GM12891 (cell line): Measurements from ENCODE around the gene SOCS7.

Experiments
- POLR2A ChIP-seq: IDR thresholded peaks from 2 replicates; pipeline ENCODE4 v1.6.1; 2011; ENCODE audit warnings: low read depth, low read length, control low read depth
- POLR2AphosphoS5 ChIP-seq: IDR thresholded peaks from 2 replicates; pipeline ENCODE4 v1.6.1; 2011; ENCODE audit warnings: low read depth, low read length, control low read depth
- POU2F2 ChIP-seq: IDR thresholded peaks from 2 replicates; pipeline ENCODE4 v1.6.1; 2011; ENCODE audit warnings: low read depth, mild to moderate bottlenecking, control low read depth, low read length, moderate library complexity
- SPI1 ChIP-seq: IDR thresholded peaks from 2 replicates; pipeline ENCODE4 v1.6.1; 2011; ENCODE audit warnings: low read depth, low read length, control low read depth
- TAF1 ChIP-seq: IDR thresholded peaks from 2 replicates; pipeline ENCODE4 v1.6.1; 2011; ENCODE audit warnings: low read depth, low read length, control low read depth

DNA sequence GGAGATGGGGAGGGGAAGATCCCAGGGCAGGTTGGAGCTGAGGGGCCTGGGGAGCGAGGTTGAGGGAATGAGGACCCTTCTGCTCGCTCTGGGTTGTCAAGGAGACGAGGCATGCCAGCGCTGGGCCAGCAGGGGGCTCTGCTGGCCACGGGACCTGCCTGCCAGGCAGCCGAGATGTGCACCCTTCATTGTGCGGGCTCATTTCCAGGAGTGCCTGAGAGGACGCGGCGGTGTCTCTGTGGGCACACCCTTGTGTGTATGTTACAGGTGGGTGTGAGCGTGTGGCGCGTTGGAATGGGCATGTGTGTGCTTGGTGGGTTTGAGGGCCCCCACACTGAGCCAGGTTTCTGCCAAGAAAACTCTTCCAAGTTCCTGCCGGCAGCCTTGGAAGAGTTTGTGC is 92.5 kb downstream of the SOCS7 start:
- TF ChIP-seq POLR2A: no peak
- no peak for TF ChIP-seq POLR2AphosphoS5
- no peak for TF ChIP-seq TAF1
- no peak for TF ChIP-seq POU2F2
- TF ChIP-seq SPI1: no peak
